HEK293 (cell line): ENCODE measurements around the gene KCNJ15.

Experiments used
- ATF2 ChIP-seq: fragments of 450-650 bp; formaldehyde crosslinking; IDR thresholded peaks from 2 replicates; pipeline ENCODE4 v1.5.1; 2016; ENCODE audit warnings: missing biosample characterization, missing genetic modification characterization, low read depth
- BCL11B ChIP-seq: fragments of 450-650 bp; formaldehyde crosslinking; IDR thresholded peaks from 2 replicates; pipeline ENCODE4 v1.5.1; 2016; ENCODE audit warnings: low read depth, missing biosample characterization, missing genetic modification characterization
- IKZF3 ChIP-seq: fragments of 450-650 bp; IDR thresholded peaks from 2 replicates; pipeline ENCODE4 v1.5.0; 2018; ENCODE audit warnings: missing biosample characterization, mild to moderate bottlenecking, missing genetic modification characterization, moderate library complexity
- OVOL3 ChIP-seq: fragments of 450-650 bp; formaldehyde crosslinking; IDR thresholded peaks from 2 replicates; pipeline ENCODE4 v1.5.1; 2016; ENCODE audit warnings: missing biosample characterization, missing genetic modification characterization
- SETDB1 ChIP-seq: IDR thresholded peaks from one replicate; pipeline ENCODE4 v1.6.1; 2017; ENCODE audit warnings: mild to moderate bottlenecking, low read length, moderate library complexity, mixed read lengths; ENCODE audit not compliant: insufficient read length
- TRIM28 ChIP-seq: IDR thresholded peaks from 2 replicates; pipeline ENCODE4 v1.6.1; 2011; ENCODE audit warnings: low read length, control low read depth, borderline replicate concordance
- ZFHX2 ChIP-seq: fragments of 450-650 bp; formaldehyde crosslinking; conservative IDR thresholded peaks from 2 replicates; pipeline ENCODE4 v1.5.1; 2016; ENCODE audit warnings: missing biosample characterization, missing genetic modification characterization
- ZNF114 ChIP-seq: fragments of 450-650 bp; formaldehyde crosslinking; IDR thresholded peaks from 2 replicates; pipeline ENCODE4 v1.5.0; 2017; ENCODE audit warnings: missing biosample characterization, missing genetic modification characterization
- ZNF121 ChIP-seq: fragments of 450-650 bp; formaldehyde crosslinking; IDR thresholded peaks from 2 replicates; pipeline ENCODE4 v1.5.1; 2016; ENCODE audit warnings: missing biosample characterization, missing genetic modification characterization
- ZNF184 ChIP-seq: fragments of 450-650 bp; IDR thresholded peaks from 2 replicates; pipeline ENCODE4 v1.5.1; 2018; ENCODE audit warnings: missing biosample characterization, mild to moderate bottlenecking, missing genetic modification characterization
- ZNF202 ChIP-seq: fragments of 450-650 bp; formaldehyde crosslinking; IDR thresholded peaks from 2 replicates; pipeline ENCODE4 v1.5.1; 2016; ENCODE audit warnings: missing biosample characterization, missing genetic modification characterization, borderline replicate concordance
- ZNF214 ChIP-seq: fragments of 450-650 bp; formaldehyde crosslinking; IDR thresholded peaks from 2 replicates; pipeline ENCODE4 v1.5.1; 2017; ENCODE audit warnings: missing biosample characterization, mild to moderate bottlenecking, missing genetic modification characterization, borderline replicate concordance
- ZNF223 ChIP-seq: fragments of 450-650 bp; formaldehyde crosslinking; IDR thresholded peaks from 2 replicates; pipeline ENCODE4 v1.5.1; 2016; ENCODE audit warnings: missing biosample characterization, missing genetic modification characterization
- ZNF24 ChIP-seq: fragments of 450-650 bp; formaldehyde crosslinking; IDR thresholded peaks from 2 replicates; pipeline ENCODE4 v1.5.1; 2016; ENCODE audit warnings: missing biosample characterization, missing genetic modification characterization
- ZNF280C ChIP-seq: fragments of 450-650 bp; formaldehyde crosslinking; IDR thresholded peaks from 2 replicates; pipeline ENCODE4 v1.5.1; 2016; ENCODE audit warnings: missing biosample characterization, missing genetic modification characterization
- ZNF280D ChIP-seq: fragments of 450-650 bp; formaldehyde crosslinking; IDR thresholded peaks from 2 replicates; pipeline ENCODE4 v1.5.1; 2016; ENCODE audit warnings: missing biosample characterization, missing genetic modification characterization
- ZNF341 ChIP-seq: fragments of 450-650 bp; formaldehyde crosslinking; IDR thresholded peaks from 2 replicates; pipeline ENCODE4; 2016; ENCODE audit warnings: low read depth, missing biosample characterization, missing genetic modification characterization
- ZNF350 ChIP-seq: fragments of 450-650 bp; formaldehyde crosslinking; IDR thresholded peaks from 2 replicates; pipeline ENCODE4 v1.5.0; 2017; ENCODE audit warnings: missing biosample characterization, mild to moderate bottlenecking, missing genetic modification characterization
- ZNF354C ChIP-seq: fragments of 450-650 bp; formaldehyde crosslinking; IDR thresholded peaks from 2 replicates; pipeline ENCODE4 v1.5.1; 2016; ENCODE audit warnings: missing biosample characterization, missing genetic modification characterization, low read depth, borderline replicate concordance
- ZNF513 ChIP-seq: fragments of 450-650 bp; IDR thresholded peaks from 2 replicates; pipeline ENCODE4 v1.5.1; 2018; ENCODE audit warnings: missing biosample characterization, missing genetic modification characterization
- ZNF514 ChIP-seq: fragments of 450-650 bp; formaldehyde crosslinking; IDR thresholded peaks from 2 replicates; pipeline ENCODE4 v1.5.1; 2016; ENCODE audit warnings: missing biosample characterization, missing genetic modification characterization
- ZNF549 ChIP-seq: fragments of 450-650 bp; IDR thresholded peaks from 2 replicates; pipeline ENCODE4 v1.5.1; 2018; ENCODE audit warnings: missing biosample characterization, missing genetic modification characterization, mild to moderate bottlenecking, inconsistent platforms, moderate library complexity
- ZNF585B ChIP-seq: fragments of 450-650 bp; formaldehyde crosslinking; IDR thresholded peaks from 2 replicates; pipeline ENCODE4 v1.5.1; 2016; ENCODE audit warnings: missing biosample characterization, missing genetic modification characterization
- ZNF639 ChIP-seq: fragments of 450-650 bp; formaldehyde crosslinking; IDR thresholded peaks from 2 replicates; pipeline ENCODE4 v1.5.1; 2016; ENCODE audit warnings: missing biosample characterization, missing genetic modification characterization
- ZNF658 ChIP-seq: fragments of 450-650 bp; formaldehyde crosslinking; IDR thresholded peaks from 2 replicates; pipeline ENCODE4; 2016; ENCODE audit warnings: missing biosample characterization, missing genetic modification characterization
- ZNF660 ChIP-seq: fragments of 450-650 bp; IDR thresholded peaks from 2 replicates; pipeline ENCODE4 v1.5.1; 2018; ENCODE audit warnings: missing biosample characterization, mild to moderate bottlenecking, missing genetic modification characterization
- ZNF701 ChIP-seq: fragments of 450-650 bp; formaldehyde crosslinking; IDR thresholded peaks from 2 replicates; pipeline ENCODE4 v1.5.1; 2016; ENCODE audit warnings: missing biosample characterization, missing genetic modification characterization
- ZNF747 ChIP-seq: fragments of 450-650 bp; formaldehyde crosslinking; IDR thresholded peaks from 2 replicates; pipeline ENCODE4 v1.5.1; 2016; ENCODE audit warnings: missing biosample characterization, missing genetic modification characterization
- ZNF777 ChIP-seq: fragments of 450-650 bp; formaldehyde crosslinking; IDR thresholded peaks from 2 replicates; pipeline ENCODE4 v1.5.1; 2017; ENCODE audit warnings: missing biosample characterization, missing genetic modification characterization, borderline replicate concordance
- ZNF830 ChIP-seq: fragments of 450-650 bp; IDR thresholded peaks from 2 replicates; pipeline ENCODE4 v1.5.0; 2018; ENCODE audit warnings: missing biosample characterization, missing genetic modification characterization, low read depth, mild to moderate bottlenecking, moderate library complexity
- ZNF837 ChIP-seq: fragments of 450-650 bp; formaldehyde crosslinking; IDR thresholded peaks from 2 replicates; pipeline ENCODE4 v1.5.1; 2016; ENCODE audit warnings: missing biosample characterization, missing genetic modification characterization
- ZSCAN4 ChIP-seq: fragments of 450-650 bp; formaldehyde crosslinking; IDR thresholded peaks from 2 replicates; pipeline ENCODE4 v1.5.1; 2017; ENCODE audit warnings: missing biosample characterization, missing genetic modification characterization

KCNJ15 gene

GRCh38 chr21:38343691-38344090 lies 86.9 kb downstream of the KCNJ15 start (continued):
- TF ChIP-seq ZNF513 (tag by site-specific recombination) (no peak), ZNF350 (tag by site-specific recombination) (no peak), TRIM28 (peak; percentile 27; the same call in 1 of the 2 replicates), ZNF658 (tag by site-specific recombination) (no peak), ZNF585B (0 out of 2 replicates have a peak, but pooled peaks have one; percentile 6), ZNF747 (tag by site-specific recombination) (no peak), IKZF3 (tag by site-specific recombination) (no peak), ZNF223 (no peak), ZNF549 (tag by site-specific recombination) (no peak), ZNF830 (no peak), ZNF280C (tag by site-specific recombination) (no peak), ZSCAN4 (tag by site-specific recombination) (no peak), ZNF639 (no peak), ZNF701 (tag by site-specific recombination) (no peak), ZNF214 (no peak), BCL11B (tag by site-specific recombination) (no peak), OVOL3 (tag by site-specific recombination) (peak; percentile 20; the same call in 1 of the 2 replicates), ZNF777 (tag by site-specific recombination) (no peak), ZNF514 (no peak), ZNF202 (tag by site-specific recombination) (no peak), ZNF354C (tag by site-specific recombination) (no peak), SETDB1 (no peak), ZNF114 (tag by site-specific recombination) (no peak), ZNF660 (no peak), ZNF121 (tag by site-specific recombination) (no peak), ZNF837 (tag by site-specific recombination) (no peak), ZNF341 (tag by site-specific recombination) (no peak), ZNF184 (tag by site-specific recombination) (peak; percentile 7; the same call in 1 of the 2 replicates), ZNF280D (tag by site-specific recombination) (no peak), ZFHX2 (no peak), ZNF24 (no peak), ATF2 (tag by site-specific recombination) (no peak)
